Dermis microvascular lymphatic vessel endothelial cell (primary cell): ENCODE results near the gene MYO9B. TPM values are rescaled to one million over a fixed set of nuclear protein-coding genes. Genes with fewer than 3 reads are reported as not detected.

Experiments
- DNase-seq, 2 donors: peaks; one replicate each; pipeline versions ENCODE4 v3.0.0 to v3.0.0-alpha.2; 2010; ENCODE audit warnings: low read depth in 2 of 2
- total RNA-seq: library from RNA; depleted of rRNA; stranded (reverse); fragments of >200 nt; gene quantifications from 2 replicates; pipeline ENCODE4 v1.2.1, GENCODE V29; 2014

MYO9B gene
- total RNA-seq, 1 donor from 2014 or later: 27.1 TPM

GRCh38 chr19:17240826-17241399, 165.3 kb downstream of the MYO9B start:
- no peak for DNase-seq

- no peak for DNase-seq
Observed at GRCh38 chr19:17242431-17243208, 167.0 kb downstream of the MYO9B start.

- no peak for DNase-seq
Observed at GRCh38 chr19:17243211-17243829, 167.7 kb downstream of the MYO9B start.

- DNase-seq: no peak
Observed at GRCh38 chr19:17243830-17244617, 168.4 kb downstream of the MYO9B start.

- DNase-seq: no peak
Observed at GRCh38 chr19:17244618-17245534, 169.3 kb downstream of the MYO9B start.

- no peak for DNase-seq
Observed at GRCh38 chr19:17245535-17245984, 170.0 kb downstream of the MYO9B start, which contains the start of gene NR2F6. TSS of gene NR2F6 (minus strand) at chr19:17245919. CDS start at chr19:17245220, 699 bp downstream.

GRCh38 chr19:17246681-17247425, 171.3 kb downstream of the MYO9B start:
- DNase-seq: no peak

- no peak for DNase-seq
Observed at GRCh38 chr19:17248011-17248776, 172.6 kb downstream of the MYO9B start.

GRCh38 chr19:17249887-17250548, 174.4 kb downstream of the MYO9B start:
- DNase-seq: no peak

GRCh38 chr19:17254636-17255035, 179.1 kb downstream of the MYO9B start:
- DNase-seq: no peak

- no peak for DNase-seq
Observed at GRCh38 chr19:17255150-17255621, 179.6 kb downstream of the MYO9B start.

GRCh38 chr19:17256130-17256529, 180.6 kb downstream of the MYO9B start:
- DNase-seq: no peak

GRCh38 chr19:17259118-17259780, 183.7 kb downstream of the MYO9B start:
- no peak for DNase-seq

GRCh38 chr19:17259934-17260333, 184.4 kb downstream of the MYO9B start:
- no peak for DNase-seq

- DNase-seq: peak; percentile 57 to 79
Observed at GRCh38 chr19:17260842-17261325, 185.3 kb downstream of the MYO9B start.

- peak in 1 of 2 donors; percentile 10 for DNase-seq
Observed at GRCh38 chr19:17262557-17262956, 187.0 kb downstream of the MYO9B start.
